Tibial nerve (tissue), 4 donors: ENCODE data around the gene AMBP. TPM values are rescaled to one million over a fixed set of nuclear protein-coding genes. Genes with fewer than 3 reads are reported as not detected.

ENCODE experiments used
- DNase-seq, 2 donors: peaks; one replicate each; pipeline ENCODE4 v3.0.0-alpha.2; 2019; ENCODE audit warnings: low spot score in 2 of 2
- H3K27ac ChIP-seq, 4 donors: fragments of 200-600 bp; sonication (generic) in 3 of 4; one replicate each; pipeline ENCODE4 v1.5.1; 2017 to 2019; ENCODE audit warnings: mild to moderate bottlenecking in 1 of 4
- H3K27me3 ChIP-seq, 2 donors: fragments of 200-600 bp; sonication (generic) in 1 of 2; one replicate each; pipeline versions ENCODE4 v1.5.1 to v1.6.0; 2017 to 2019
- H3K36me3 ChIP-seq, 3 donors: fragments of 200-600 bp; sonication (generic); one replicate each; pipeline ENCODE4 v1.5.1; 2018 to 2019
- H3K4me1 ChIP-seq, 4 donors: fragments of 200-600 bp; sonication (generic) in 3 of 4; one replicate each; pipeline ENCODE4 v1.5.1; 2017 to 2019
- H3K4me3 ChIP-seq, 4 donors: fragments of 200-600 bp; sonication (generic) in 3 of 4; one replicate each; pipeline ENCODE4 v1.5.1; 2017 to 2019; ENCODE audit warnings: mild to moderate bottlenecking in 1 of 4, moderate library complexity in 1 of 4
- H3K9me3 ChIP-seq, 4 donors: fragments of 200-600 bp; sonication (generic) in 3 of 4; one replicate each; pipeline ENCODE4 v1.5.1; 2017 to 2019
- CTCF ChIP-seq, 5 experiments: fragments of 200-600 bp in 3 of 5; fragments of 450-650 bp in 2 of 5; sonication (generic) in 3 of 5; IDR thresholded peaks; one replicate each; pipeline ENCODE4 v1.5.1; 2016 to 2019; ENCODE audit warnings: antibody characterized with exemption in 5 of 5, mild to moderate bottlenecking in 3 of 5, moderate library complexity in 2 of 5
- EP300 ChIP-seq, 2 donors: sonication (generic); formaldehyde crosslinking; IDR thresholded peaks; one replicate each; pipeline ENCODE4 v1.6.1; 2017; ENCODE audit warnings: antibody characterized with exemption in 2 of 2, mild to moderate bottlenecking in 1 of 2
- POLR2A ChIP-seq, 2 donors: fragments of 450-650 bp; IDR thresholded peaks; one replicate each; pipeline ENCODE4 v1.6.1; 2017; ENCODE audit warnings: antibody characterized with exemption in 2 of 2, mild to moderate bottlenecking in 2 of 2, moderate library complexity in 2 of 2
- WGBS, 2 donors: methylation state at CpG; one replicate each; pipeline ENCODE4 v1.1.5; 2018; 5-methylcytosine and 5-hydroxymethylcytosine counted together
- total RNA-seq, 4 donors: library from RNA; depleted of rRNA; stranded (reverse); fragments of >200 nt; gene quantifications; one replicate each; pipeline ENCODE4 v1.1.0, GENCODE V29; 2016

The AMBP gene
- total RNA-seq, 4 donors from 2014 or later, result not detected

GRCh38 chr9:114094971-114095370 lies 16.9 kb upstream of the AMBP start:
- WGBS, 2 donors, result 94 to 95% methylated on average over 11 to 12 of the region's 12 CpGs

GRCh38 chr9:114093761-114094505 lies 15.8 kb upstream of the AMBP start:
- Histone ChIP-seq H3K9me3 (no peaks in the 10 kb centered on the region), H3K36me3 (no peaks in the 10 kb centered on the region), H3K4me3 (no peak overlapping the region), H3K27me3 (peaks cover 0 to 26% of the 10 kb centered on the region in 2 donors), H3K4me1 (peaks cover 0 to 17% (median 5%) of the 10 kb centered on the region in 4 donors), H3K27ac (no peak overlapping the region)
- no peak for DNase-seq
- TF ChIP-seq CTCF (IDR thresholded peaks at IDR 0.05) (no peak), EP300 (IDR thresholded peaks at IDR 0.05) (no peak), POLR2A (IDR thresholded peaks at IDR 0.05) (no peak)
- 90 to 92% methylated on average over 9 of the region's 9 CpGs for WGBS, 2 donors

More at GRCh38 chr9:114094971-114095370, 16.9 kb upstream of the AMBP start:
- peaks cover 0 to 18% (median 5%) of the 10 kb centered on the region in 4 donors for H3K4me1 ChIP-seq
- H3K4me3 ChIP-seq, result no peak overlapping the region
- H3K9me3 ChIP-seq, result no peaks in the 10 kb centered on the region
- no peak overlapping the region for H3K27ac ChIP-seq
- no peaks in the 10 kb centered on the region for H3K36me3 ChIP-seq
- H3K27me3 ChIP-seq, result peaks cover 0 to 31% of the 10 kb centered on the region in 2 donors
- no peak for DNase-seq
- TF ChIP-seq EP300 (IDR thresholded peaks at IDR 0.05), result no peak

- Histone ChIP-seq H3K27me3 (peaks cover 0 to 17% of the 10 kb centered on the region in 2 donors), H3K9me3 (no peaks in the 10 kb centered on the region), H3K4me3 (no peak overlapping the region), H3K36me3 (no peaks in the 10 kb centered on the region), H3K27ac (no peak overlapping the region), H3K4me1 (peaks cover 0 to 8% (median 3%) of the 10 kb centered on the region in 4 donors)
- no peak for DNase-seq
- no peak for TF ChIP-seq EP300 (IDR thresholded peaks at IDR 0.05)
- TF ChIP-seq POLR2A (IDR thresholded peaks at IDR 0.05), result no peak
- WGBS, 2 donors, result 81 to 90% methylated on average over 4 of the region's 4 CpGs
Observed at GRCh38 chr9:114093031-114093471, 15.0 kb upstream of the AMBP start.

GRCh38 chr9:114092336-114092735 lies 14.2 kb upstream of the AMBP start:
- no peak overlapping the region for H3K27ac ChIP-seq
- H3K9me3 ChIP-seq, result no peaks in the 10 kb centered on the region
- 89 to 93% methylated on average over 4 of the region's 4 CpGs for WGBS, 2 donors
- no peak for TF ChIP-seq POLR2A (IDR thresholded peaks at IDR 0.05)
- TF ChIP-seq CTCF (IDR thresholded peaks at IDR 0.05), result no peak
- TF ChIP-seq EP300 (IDR thresholded peaks at IDR 0.05), result no peak
- H3K4me3 ChIP-seq, result no peak overlapping the region
- no peaks in the 10 kb centered on the region for H3K36me3 ChIP-seq
- H3K27me3 ChIP-seq, result peaks cover 0 to 10% of the 10 kb centered on the region in 2 donors
- DNase-seq, result no peak
- peaks cover 0 to under 1% (median 0%) of the 10 kb centered on the region in 4 donors for H3K4me1 ChIP-seq

DNA sequence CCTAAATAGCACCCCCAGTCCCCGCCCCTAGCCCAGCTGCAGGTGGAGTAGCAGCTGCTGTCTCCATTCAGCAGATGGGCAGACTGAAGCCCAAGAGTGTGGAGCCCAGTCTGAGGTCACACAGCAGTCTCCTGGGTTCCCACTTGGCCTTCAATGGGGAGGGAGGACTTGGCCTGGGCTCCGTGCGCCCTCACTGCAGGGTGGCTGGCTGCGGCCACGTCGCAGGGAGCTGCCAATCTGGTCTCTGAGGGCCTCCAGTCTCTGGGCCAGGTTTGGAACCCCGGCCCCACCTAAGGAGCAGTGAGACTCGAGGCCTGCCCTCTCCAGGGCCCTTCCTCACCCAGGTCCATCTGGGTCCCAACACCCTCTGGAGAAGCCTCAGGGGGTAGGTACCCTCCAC lies 13.6 kb upstream of the AMBP start:
- Histone ChIP-seq H3K27ac (no peak overlapping the region), H3K27me3 (peaks cover 0 to 5% of the 10 kb centered on the region in 2 donors), H3K9me3 (no peaks in the 10 kb centered on the region), H3K4me1 (no peaks in the 10 kb centered on the region), H3K36me3 (no peaks in the 10 kb centered on the region), H3K4me3 (no peak overlapping the region)
- no peak for DNase-seq
- TF ChIP-seq CTCF (IDR thresholded peaks at IDR 0.05), result no peak
- TF ChIP-seq POLR2A (IDR thresholded peaks at IDR 0.05), result no peak
- TF ChIP-seq EP300 (IDR thresholded peaks at IDR 0.05), result no peak
- WGBS, 2 donors, result 82 to 92% methylated on average over 3 to 8 of the region's 8 CpGs

- Histone ChIP-seq H3K9me3 (no peaks in the 10 kb centered on the region), H3K36me3 (no peaks in the 10 kb centered on the region), H3K27me3 (no peaks in the 10 kb centered on the region), H3K4me3 (no peak overlapping the region), H3K4me1 (no peaks in the 10 kb centered on the region), H3K27ac (no peak overlapping the region)
- 95 to 97% methylated on average over 4 of the region's 4 CpGs for WGBS, 2 donors
- DNase-seq, result no peak
- TF ChIP-seq POLR2A (IDR thresholded peaks at IDR 0.05) (no peak), CTCF (IDR thresholded peaks at IDR 0.05) (no peak), EP300 (IDR thresholded peaks at IDR 0.05) (no peak)
Observed at GRCh38 chr9:114090798-114091197, 12.7 kb upstream of the AMBP start.
